ENCODE measurements around the gene ARHGAP6. TPM values are rescaled to one million over a fixed set of nuclear protein-coding genes. Genes with fewer than 3 reads are reported as not detected.
A peak's percentile ranks its signal among the peaks of the same experiment; 100 is the strongest.

ARHGAP6 gene
- total and polyA plus RNA-seq, 9 of the 15 experiments (the other 6 are each of a cell fraction or from before 2014, with no cell fraction given): 12.5 to 63.6 (median 41.8) TPM

- TF ChIP-seq KDM1A (IDR thresholded peaks at IDR 0.05) (0 out of 4 replicates have a peak, but pooled peaks of 1 of the 2 experiments have one; percentile 29), JUN (IDR thresholded peaks at IDR 0.05; ENCODE audit: borderline replicate concordance, low read depth, low read length) (no peak), JUN (CRISPR knock-in tag; IDR thresholded peaks at IDR 0.05; ENCODE audit: borderline replicate concordance) (no peak), ELF4 (CRISPR knock-in tag; IDR thresholded peaks at IDR 0.05) (no peak), ASH1L (IDR thresholded peaks at IDR 0.05; ENCODE audit: borderline replicate concordance, low read depth, partially characterized antibody) (no peak), NCOR1 (IDR thresholded peaks at IDR 0.05) (peak; percentile 24; the same call in 1 of the 2 replicates), CBFA2T3 (IDR thresholded peaks at IDR 0.05) (peak; percentile 77), NCOA4 (IDR thresholded peaks at IDR 0.05; ENCODE audit: partially characterized antibody) (no peak), TCF3 (CRISPR knock-in tag; IDR thresholded peaks at IDR 0.05) (peak; percentile 31; the same call in 1 of the 2 replicates), USF1 (CRISPR knock-in tag; IDR thresholded peaks at IDR 0.05) (no peak)
- TF ChIP-seq, protein P1, sequence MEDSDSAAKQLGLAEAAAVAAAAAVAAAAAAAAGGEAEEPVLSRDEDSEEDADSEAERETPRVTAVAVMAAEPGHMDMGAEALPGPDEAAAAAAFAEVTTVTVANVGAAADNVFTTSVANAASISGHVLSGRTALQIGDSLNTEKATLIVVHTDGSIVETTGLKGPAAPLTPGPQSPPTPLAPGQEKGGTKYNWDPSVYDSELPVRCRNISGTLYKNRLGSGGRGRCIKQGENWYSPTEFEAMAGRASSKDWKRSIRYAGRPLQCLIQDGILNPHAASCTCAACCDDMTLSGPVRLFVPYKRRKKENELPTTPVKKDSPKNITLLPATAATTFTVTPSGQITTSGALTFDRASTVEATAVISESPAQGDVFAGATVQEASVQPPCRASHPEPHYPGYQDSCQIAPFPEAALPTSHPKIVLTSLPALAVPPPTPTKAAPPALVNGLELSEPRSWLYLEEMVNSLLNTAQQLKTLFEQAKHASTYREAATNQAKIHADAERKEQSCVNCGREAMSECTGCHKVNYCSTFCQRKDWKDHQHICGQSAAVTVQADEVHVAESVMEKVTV (CRISPR knock-in tag; IDR thresholded peaks at IDR 0.05): no peak
- TF ChIP-seq, protein P2, sequence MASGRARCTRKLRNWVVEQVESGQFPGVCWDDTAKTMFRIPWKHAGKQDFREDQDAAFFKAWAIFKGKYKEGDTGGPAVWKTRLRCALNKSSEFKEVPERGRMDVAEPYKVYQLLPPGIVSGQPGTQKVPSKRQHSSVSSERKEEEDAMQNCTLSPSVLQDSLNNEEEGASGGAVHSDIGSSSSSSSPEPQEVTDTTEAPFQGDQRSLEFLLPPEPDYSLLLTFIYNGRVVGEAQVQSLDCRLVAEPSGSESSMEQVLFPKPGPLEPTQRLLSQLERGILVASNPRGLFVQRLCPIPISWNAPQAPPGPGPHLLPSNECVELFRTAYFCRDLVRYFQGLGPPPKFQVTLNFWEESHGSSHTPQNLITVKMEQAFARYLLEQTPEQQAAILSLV (tag; IDR thresholded peaks at IDR 0.05): no peak
- TF ChIP-seq, protein P3, sequence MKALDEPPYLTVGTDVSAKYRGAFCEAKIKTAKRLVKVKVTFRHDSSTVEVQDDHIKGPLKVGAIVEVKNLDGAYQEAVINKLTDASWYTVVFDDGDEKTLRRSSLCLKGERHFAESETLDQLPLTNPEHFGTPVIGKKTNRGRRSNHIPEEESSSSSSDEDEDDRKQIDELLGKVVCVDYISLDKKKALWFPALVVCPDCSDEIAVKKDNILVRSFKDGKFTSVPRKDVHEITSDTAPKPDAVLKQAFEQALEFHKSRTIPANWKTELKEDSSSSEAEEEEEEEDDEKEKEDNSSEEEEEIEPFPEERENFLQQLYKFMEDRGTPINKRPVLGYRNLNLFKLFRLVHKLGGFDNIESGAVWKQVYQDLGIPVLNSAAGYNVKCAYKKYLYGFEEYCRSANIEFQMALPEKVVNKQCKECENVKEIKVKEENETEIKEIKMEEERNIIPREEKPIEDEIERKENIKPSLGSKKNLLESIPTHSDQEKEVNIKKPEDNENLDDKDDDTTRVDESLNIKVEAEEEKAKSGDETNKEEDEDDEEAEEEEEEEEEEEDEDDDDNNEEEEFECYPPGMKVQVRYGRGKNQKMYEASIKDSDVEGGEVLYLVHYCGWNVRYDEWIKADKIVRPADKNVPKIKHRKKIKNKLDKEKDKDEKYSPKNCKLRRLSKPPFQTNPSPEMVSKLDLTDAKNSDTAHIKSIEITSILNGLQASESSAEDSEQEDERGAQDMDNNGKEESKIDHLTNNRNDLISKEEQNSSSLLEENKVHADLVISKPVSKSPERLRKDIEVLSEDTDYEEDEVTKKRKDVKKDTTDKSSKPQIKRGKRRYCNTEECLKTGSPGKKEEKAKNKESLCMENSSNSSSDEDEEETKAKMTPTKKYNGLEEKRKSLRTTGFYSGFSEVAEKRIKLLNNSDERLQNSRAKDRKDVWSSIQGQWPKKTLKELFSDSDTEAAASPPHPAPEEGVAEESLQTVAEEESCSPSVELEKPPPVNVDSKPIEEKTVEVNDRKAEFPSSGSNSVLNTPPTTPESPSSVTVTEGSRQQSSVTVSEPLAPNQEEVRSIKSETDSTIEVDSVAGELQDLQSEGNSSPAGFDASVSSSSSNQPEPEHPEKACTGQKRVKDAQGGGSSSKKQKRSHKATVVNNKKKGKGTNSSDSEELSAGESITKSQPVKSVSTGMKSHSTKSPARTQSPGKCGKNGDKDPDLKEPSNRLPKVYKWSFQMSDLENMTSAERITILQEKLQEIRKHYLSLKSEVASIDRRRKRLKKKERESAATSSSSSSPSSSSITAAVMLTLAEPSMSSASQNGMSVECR (CRISPR knock-in tag; IDR thresholded peaks at IDR 0.05): no peak
- TF ChIP-seq, protein P4, sequence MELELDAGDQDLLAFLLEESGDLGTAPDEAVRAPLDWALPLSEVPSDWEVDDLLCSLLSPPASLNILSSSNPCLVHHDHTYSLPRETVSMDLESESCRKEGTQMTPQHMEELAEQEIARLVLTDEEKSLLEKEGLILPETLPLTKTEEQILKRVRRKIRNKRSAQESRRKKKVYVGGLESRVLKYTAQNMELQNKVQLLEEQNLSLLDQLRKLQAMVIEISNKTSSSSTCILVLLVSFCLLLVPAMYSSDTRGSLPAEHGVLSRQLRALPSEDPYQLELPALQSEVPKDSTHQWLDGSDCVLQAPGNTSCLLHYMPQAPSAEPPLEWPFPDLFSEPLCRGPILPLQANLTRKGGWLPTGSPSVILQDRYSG (tag; conservative IDR thresholded peaks at IDR 0.05; ENCODE audit: low read depth): no peak
These were observed 506.6 kb downstream of the ARHGAP6 start (continued) for GRCh38 chrX:11159149-11159548.
